ENCODE measurements around the gene BCORL1. TPM values are rescaled to one million over a fixed set of nuclear protein-coding genes. Genes with fewer than 3 reads are reported as not detected.

The BCORL1 gene
- total RNA-seq, 1 experiment from 2014 or later: 30.8 TPM

DNA sequence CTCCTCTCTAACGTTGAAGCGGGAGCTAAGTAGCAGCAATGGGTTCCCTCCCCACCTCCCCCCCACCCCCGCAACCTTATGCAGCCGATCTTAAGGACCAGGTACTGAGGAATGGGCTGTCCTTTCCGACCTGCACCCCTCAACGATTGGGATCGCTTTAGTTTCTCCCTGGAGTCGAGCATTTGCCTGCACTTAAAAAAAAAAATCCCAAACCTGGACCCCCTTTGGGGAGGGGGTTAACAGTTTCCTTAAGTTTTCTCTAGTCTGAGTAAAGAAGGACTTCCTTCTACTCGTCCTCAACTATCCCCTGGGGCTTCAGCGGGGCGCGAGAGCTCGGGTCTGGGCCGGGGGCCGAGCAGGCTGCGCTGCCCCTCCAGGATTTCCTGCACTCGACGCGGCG is 25.7 kb upstream of the BCORL1 start:
- TF ChIP-seq ZBTB33 (IDR thresholded peaks at IDR 0.05; ENCODE audit: extremely low read depth, insufficient replicate concordance, low read length) (no peak), ELF1 (IDR thresholded peaks at IDR 0.05; ENCODE audit: borderline replicate concordance, low read depth) (no peak), RAD21 (IDR thresholded peaks at IDR 0.05; ENCODE audit: low read depth) (no peak), CTCF (IDR thresholded peaks at IDR 0.05 in 2 of 3, conservative IDR thresholded peaks at IDR 0.05 in 1 of 3; ENCODE audit: borderline replicate concordance in 1 of 3, insufficient read depth in 1 of 3, low read depth in 2 of 3, low read length in 2 of 3) (no peak), EZH2 (IDR thresholded peaks at IDR 0.05) (no peak), YY1 (IDR thresholded peaks at IDR 0.05; ENCODE audit: extremely low read depth, insufficient replicate concordance, low read depth, low read length) (no peak), MAX (IDR thresholded peaks at IDR 0.05) (no peak), EGR1 (IDR thresholded peaks at IDR 0.05; ENCODE audit: low read depth) (no peak)
- no TSS peak for BruUV-seq (replicated peaks)
- Histone ChIP-seq H3K9me3 (ENCODE audit: control insufficient read depth in 1 of 2, insufficient read depth in 1 of 2, low read depth in 1 of 2, low read length in 2 of 2) (no peaks in the 10 kb centered on the region), H2AFZ (ENCODE audit: low read depth, low read length, poor library complexity, severe bottlenecking) (no peak overlapping the region), H3K4me1 (ENCODE audit: control insufficient read depth in 1 of 2, insufficient read depth in 2 of 2, low read length in 2 of 2) (peaks cover 6 to 21% of the 10 kb centered on the region in 2 experiments), H4K20me1 (ENCODE audit: insufficient read depth) (no peaks in the 10 kb centered on the region), H3K9me2 (ENCODE audit: insufficient read depth) (no peaks in the 10 kb centered on the region), H3K36me3 (ENCODE audit: control insufficient read depth in 1 of 2, insufficient read depth in 2 of 2, low read length in 2 of 2) (no peaks in the 10 kb centered on the region), H3K79me2 (ENCODE audit: insufficient read depth, low read length) (no peaks in the 10 kb centered on the region), H3K27me3 (ENCODE audit: insufficient read depth, low read length) (no peaks in the 10 kb centered on the region), H3K4me3 (replicated peaks in 1 of 2; ENCODE audit: low read depth in 1 of 2, low read length in 2 of 2) (peak overlapping the region; percentile 29 to 38), H3K9ac (ENCODE audit: low read length) (no peak overlapping the region), H3K4me2 (ENCODE audit: low read length) (peak overlapping the region; percentile 81), H3K27ac (ENCODE audit: low read depth, low read length) (peak overlapping the region; percentile 47; the same call in 1 of the 2 replicates)
- ChIA-PET RAD21 (ENCODE audit: low non-redundant PET in 1 of 2, low total read pairs in 2 of 2, uncharacterized antibody in 2 of 2, unreplicated experiment in 2 of 2) (no interaction called here), CTCF (no interaction called here), POLR2A (no interaction called here)
- DNase-seq (ENCODE audit: low read depth, low spot score) (no peak), ATAC-seq (no peak)
- intact Hi-C loops (cut with micrococcal nuclease): no loop called here
